ENCODE results near the gene NTM. TPM values are rescaled to one million over a fixed set of nuclear protein-coding genes. Genes with fewer than 3 reads are reported as not detected.

The NTM gene
- total and polyA plus RNA-seq, 4 experiments from 2014 or later = not detected

DNA sequence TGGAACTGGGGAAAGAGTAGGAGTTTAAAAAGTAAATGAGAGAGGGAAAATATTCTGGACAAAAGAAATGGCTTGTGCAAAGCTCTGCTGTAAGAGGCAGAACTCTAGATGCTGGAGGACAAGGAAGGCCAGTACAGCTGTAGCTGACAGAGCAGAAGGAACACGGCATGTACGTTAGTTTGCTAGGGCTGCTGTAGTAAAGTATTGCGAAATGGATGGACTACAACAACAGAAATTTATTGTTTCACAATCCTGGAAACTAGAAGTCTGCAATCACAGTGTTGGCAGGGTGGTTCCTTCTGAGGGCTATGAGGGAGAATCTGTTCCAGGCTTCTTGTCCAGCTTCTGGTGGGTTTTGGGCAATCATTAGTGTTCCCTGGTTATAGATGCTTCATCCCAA is 454.4 kb downstream of the NTM start:
- Histone ChIP-seq H3K36me3 (ENCODE audit: insufficient read depth, low read length) (no peaks in the 10 kb centered on the region), H3K27me3 (ENCODE audit: insufficient read depth, low read length) (no peaks in the 10 kb centered on the region), H3K4me1 (ENCODE audit: insufficient read depth, low read length) (no peaks in the 10 kb centered on the region), H3K4me3 (ENCODE audit: low read length in 2 of 2) (no peak overlapping the region), H3K27ac (ENCODE audit: low read depth, low read length) (no peak overlapping the region), H3K9me3 (ENCODE audit: control insufficient read depth in 1 of 2, low read length in 2 of 2) (no peaks in the 10 kb centered on the region)
- Mint-ChIP-seq H3K9me3 (peaks cover 0 to 2% (median 0%) of the 10 kb centered on the region in 8 donors), H3K4me3 (no peak overlapping the region), H3K4me1 (no peaks in the 10 kb centered on the region), H3K27me3 (peaks cover 0 to 2% of the 10 kb centered on the region in 2 donors), H3K36me3 (no peaks in the 10 kb centered on the region), H3K27ac (no peak overlapping the region)
- POLR2A ChIA-PET (ENCODE audit: partially characterized antibody) = no interaction called here
- CTCF ChIA-PET (ENCODE audit: partially characterized antibody) = no interaction called here
- no peak for DNase-seq
- intact Hi-C loops (cut with micrococcal nuclease) = no loop called here

DNA sequence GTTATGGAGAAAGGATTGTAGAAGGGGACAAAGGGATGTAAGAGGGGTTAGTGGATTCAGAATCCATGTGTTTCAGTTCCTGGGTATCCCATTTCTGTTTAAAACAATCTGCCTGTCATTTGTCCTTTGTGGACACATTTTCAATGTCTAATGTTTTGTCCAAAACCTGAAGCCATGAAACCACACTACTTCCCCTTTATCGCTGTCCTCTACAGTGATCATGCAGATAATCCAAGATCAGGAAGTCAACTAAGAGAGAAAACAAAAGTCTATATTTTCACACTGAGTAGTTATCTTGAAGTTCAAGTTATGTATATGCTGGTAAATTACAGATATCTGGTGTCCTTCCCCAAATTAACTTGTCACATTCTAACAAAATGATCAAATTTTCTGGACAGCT is 457.0 kb downstream of the NTM start:
- Mint-ChIP-seq H3K4me1 (no peaks in the 10 kb centered on the region), H3K9me3 (peaks cover 0 to 3% (median 0%) of the 10 kb centered on the region in 8 donors), H3K4me3 (no peak overlapping the region), H3K36me3 (no peaks in the 10 kb centered on the region), H3K27me3 (peaks cover 0 to 2% of the 10 kb centered on the region in 2 donors), H3K27ac (no peak overlapping the region)
- Histone ChIP-seq H3K27ac (ENCODE audit: low read depth, low read length) (no peak overlapping the region), H3K36me3 (ENCODE audit: insufficient read depth, low read length) (no peaks in the 10 kb centered on the region), H3K4me1 (ENCODE audit: insufficient read depth, low read length) (no peaks in the 10 kb centered on the region), H3K4me3 (ENCODE audit: low read length in 2 of 2) (no peak overlapping the region), H3K9me3 (ENCODE audit: control insufficient read depth in 1 of 2, low read length in 2 of 2) (no peaks in the 10 kb centered on the region), H3K27me3 (ENCODE audit: insufficient read depth, low read length) (no peaks in the 10 kb centered on the region)
- intact Hi-C loops (cut with micrococcal nuclease) = no loop called here
- DNase-seq = no peak
- ChIA-PET CTCF (ENCODE audit: partially characterized antibody) (no interaction called here), POLR2A (ENCODE audit: partially characterized antibody) (no interaction called here)

DNA sequence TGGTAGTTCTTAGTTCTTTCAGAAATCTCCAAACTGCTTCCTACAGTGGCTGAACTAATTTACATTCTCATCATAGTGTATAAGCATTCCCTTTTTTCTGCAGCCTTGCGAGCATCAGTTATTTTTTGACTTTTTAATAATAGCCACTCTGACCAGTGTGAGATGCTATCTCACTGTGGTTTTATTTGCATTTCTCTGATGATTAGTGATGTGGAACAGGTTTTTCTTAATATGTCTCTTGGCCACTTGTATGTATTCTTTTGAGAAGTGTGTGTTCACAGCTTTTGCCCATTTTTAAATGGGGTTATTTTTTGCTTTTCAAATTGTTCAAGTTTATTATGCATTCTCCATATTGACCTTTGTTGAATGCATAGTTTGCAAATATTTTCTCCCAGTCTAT is 459.3 kb downstream of the NTM start:
- no peak overlapping the region for H3K4me3 ChIP-seq (ENCODE audit: low read length in 2 of 2)
- Mint-ChIP-seq H3K4me1 (no peaks in the 10 kb centered on the region), H3K27me3 (no peaks in the 10 kb centered on the region), H3K36me3 (no peaks in the 10 kb centered on the region), H3K27ac (no peak overlapping the region), H3K4me3 (no peak overlapping the region), H3K9me3 (peaks cover 0 to 3% (median 0%) of the 10 kb centered on the region in 8 donors)
- H3K4me1 ChIP-seq (ENCODE audit: insufficient read depth, low read length) = no peaks in the 10 kb centered on the region
- CTCF ChIA-PET (ENCODE audit: partially characterized antibody) = no interaction called here
- no peaks in the 10 kb centered on the region for H3K27me3 ChIP-seq (ENCODE audit: insufficient read depth, low read length)
- DNase-seq = no peak
- H3K27ac ChIP-seq (ENCODE audit: low read depth, low read length) = no peak overlapping the region
- intact Hi-C loops (cut with micrococcal nuclease) = no loop called here
- POLR2A ChIA-PET (ENCODE audit: partially characterized antibody) = no interaction called here
- H3K36me3 ChIP-seq (ENCODE audit: insufficient read depth, low read length) = no peaks in the 10 kb centered on the region
- H3K9me3 ChIP-seq (ENCODE audit: control insufficient read depth in 1 of 2, low read length in 2 of 2) = no peaks in the 10 kb centered on the region

DNA sequence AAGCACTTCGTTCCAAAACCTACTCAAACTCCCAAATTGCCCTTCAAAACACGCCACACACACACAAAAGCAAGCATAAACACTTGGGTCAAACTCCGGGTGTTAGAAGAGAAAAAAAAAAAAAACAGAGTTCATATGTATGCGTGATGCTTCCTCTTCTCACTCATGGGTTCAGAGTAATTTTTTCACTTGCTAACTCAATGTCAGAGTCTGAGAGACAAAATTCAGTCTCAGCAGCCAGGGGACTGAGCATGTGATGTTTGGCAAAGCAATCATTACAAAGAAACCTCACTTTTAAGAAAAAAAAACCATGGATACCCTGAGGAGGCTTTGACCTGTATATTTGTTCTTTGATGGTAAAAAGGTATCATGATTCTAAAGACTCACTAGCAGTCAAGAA is 461.7 kb downstream of the NTM start:
- CTCF ChIA-PET (ENCODE audit: partially characterized antibody) = no interaction called here
- H3K27ac ChIP-seq (ENCODE audit: low read depth, low read length) = no peak overlapping the region
- H3K9me3 ChIP-seq (ENCODE audit: control insufficient read depth in 1 of 2, low read length in 2 of 2) = no peaks in the 10 kb centered on the region
- H3K9me3 Mint-ChIP-seq = peaks cover 0 to 3% (median 0%) of the 10 kb centered on the region in 8 donors
- no peaks in the 10 kb centered on the region for H3K27me3 Mint-ChIP-seq
- H3K36me3 Mint-ChIP-seq = no peaks in the 10 kb centered on the region
- POLR2A ChIA-PET (ENCODE audit: partially characterized antibody) = no interaction called here
- intact Hi-C loops (cut with micrococcal nuclease) = no loop called here
- H3K27me3 ChIP-seq (ENCODE audit: insufficient read depth, low read length) = no peaks in the 10 kb centered on the region
- H3K27ac Mint-ChIP-seq = no peak overlapping the region
- no peaks in the 10 kb centered on the region for H3K4me1 Mint-ChIP-seq
- H3K4me3 Mint-ChIP-seq = no peak overlapping the region
- H3K4me3 ChIP-seq (ENCODE audit: low read length in 2 of 2) = no peak overlapping the region
- no peak for DNase-seq
- H3K4me1 ChIP-seq (ENCODE audit: insufficient read depth, low read length) = no peaks in the 10 kb centered on the region
- no peaks in the 10 kb centered on the region for H3K36me3 ChIP-seq (ENCODE audit: insufficient read depth, low read length)

DNA sequence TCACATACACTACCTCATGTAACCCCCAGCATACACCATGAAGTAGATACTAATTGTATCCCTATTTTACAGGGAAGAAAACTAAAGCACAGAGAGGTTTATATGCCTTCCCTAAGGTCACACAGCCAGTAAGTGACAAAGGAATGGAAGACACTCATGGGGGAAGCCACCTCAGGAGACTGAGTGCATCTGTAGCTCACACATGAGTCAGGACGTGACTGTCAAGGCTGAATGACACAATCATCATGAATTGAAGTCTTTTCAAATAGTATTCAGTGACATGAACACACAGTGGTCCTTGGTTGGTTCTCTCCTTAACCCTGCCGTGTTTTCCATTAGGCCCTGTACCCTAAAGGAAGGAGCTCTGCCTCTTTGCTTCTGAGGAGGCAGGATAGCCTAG is 463.0 kb downstream of the NTM start:
- H3K4me1 Mint-ChIP-seq = no peaks in the 10 kb centered on the region
- no peaks in the 10 kb centered on the region for H3K27me3 Mint-ChIP-seq
- CTCF ChIA-PET (ENCODE audit: partially characterized antibody) = no interaction called here
- DNase-seq = no peak
- H3K4me3 Mint-ChIP-seq = no peak overlapping the region
- Histone ChIP-seq H3K27me3 (ENCODE audit: insufficient read depth, low read length) (no peaks in the 10 kb centered on the region), H3K4me1 (ENCODE audit: insufficient read depth, low read length) (no peaks in the 10 kb centered on the region), H3K27ac (ENCODE audit: low read depth, low read length) (no peak overlapping the region), H3K36me3 (ENCODE audit: insufficient read depth, low read length) (no peaks in the 10 kb centered on the region), H3K9me3 (ENCODE audit: control insufficient read depth in 1 of 2, low read length in 2 of 2) (no peaks in the 10 kb centered on the region), H3K4me3 (ENCODE audit: low read length in 2 of 2) (no peak overlapping the region)
- POLR2A ChIA-PET (ENCODE audit: partially characterized antibody) = no interaction called here
- H3K9me3 Mint-ChIP-seq = peaks cover 0 to 4% (median under 1%) of the 10 kb centered on the region in 8 donors
- H3K36me3 Mint-ChIP-seq = no peaks in the 10 kb centered on the region
- intact Hi-C loops (cut with micrococcal nuclease) = no loop called here
- no peak overlapping the region for H3K27ac Mint-ChIP-seq

DNA sequence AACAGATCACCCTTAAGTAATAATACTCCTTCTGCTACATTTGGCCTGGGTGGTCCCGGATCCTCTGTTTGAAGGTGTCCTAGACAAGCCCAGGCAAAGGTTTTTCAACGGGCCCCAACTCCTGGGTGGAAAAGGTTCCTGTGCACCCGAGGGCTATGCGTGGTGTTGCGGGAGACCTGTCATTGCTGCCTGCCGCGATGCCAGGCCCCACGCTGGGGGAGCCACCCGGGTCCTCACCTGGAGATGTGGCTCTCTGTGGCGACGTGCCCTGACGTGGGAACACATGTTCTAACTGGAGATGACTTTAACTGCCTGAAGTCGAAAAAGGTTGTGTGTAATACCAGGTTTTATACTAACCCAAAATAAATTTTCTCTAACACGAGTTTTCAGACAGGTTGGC is 467.1 kb downstream of the NTM start:
- intact Hi-C loops (cut with micrococcal nuclease) = no loop called here
- peaks cover 1 to 2% of the 10 kb centered on the region in 2 donors for H3K27me3 Mint-ChIP-seq
- no peaks in the 10 kb centered on the region for H3K36me3 ChIP-seq (ENCODE audit: insufficient read depth, low read length)
- H3K4me3 Mint-ChIP-seq = no peak overlapping the region
- DNase-seq = no peak
- H3K4me1 Mint-ChIP-seq = no peaks in the 10 kb centered on the region
- H3K27me3 ChIP-seq (ENCODE audit: insufficient read depth, low read length) = no peaks in the 10 kb centered on the region
- no peak overlapping the region for H3K4me3 ChIP-seq (ENCODE audit: low read length in 2 of 2)
- no peaks in the 10 kb centered on the region for H3K4me1 ChIP-seq (ENCODE audit: insufficient read depth, low read length)
- no peak overlapping the region for H3K27ac Mint-ChIP-seq
- H3K9me3 Mint-ChIP-seq = peaks cover 0 to 5% (median 4%) of the 10 kb centered on the region in 8 donors
- ChIA-PET POLR2A (ENCODE audit: partially characterized antibody) (no interaction called here), CTCF (ENCODE audit: partially characterized antibody) (no interaction called here)
- no peaks in the 10 kb centered on the region for H3K36me3 Mint-ChIP-seq
- H3K27ac ChIP-seq (ENCODE audit: low read depth, low read length) = no peak overlapping the region
- H3K9me3 ChIP-seq (ENCODE audit: control insufficient read depth in 1 of 2, low read length in 2 of 2) = no peaks in the 10 kb centered on the region

DNA sequence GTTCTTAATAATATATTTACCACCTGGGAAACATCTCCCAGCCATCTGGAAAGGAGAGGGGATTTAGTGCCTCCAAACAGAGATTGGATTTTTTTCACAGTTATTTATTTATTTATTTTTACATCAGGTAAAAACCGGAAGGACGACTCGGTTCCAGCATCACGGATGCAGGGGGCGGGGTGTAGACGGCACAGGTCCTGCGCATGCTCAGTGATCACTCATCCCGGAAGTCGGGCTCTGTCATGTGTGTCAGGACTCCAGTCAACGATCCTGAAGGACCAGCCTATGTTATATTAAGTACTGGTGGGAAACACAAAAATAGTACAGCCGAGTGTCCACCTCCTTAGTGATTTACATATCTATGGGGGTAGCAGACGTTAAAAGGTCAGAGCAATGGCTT is 467.6 kb downstream of the NTM start:
- Mint-ChIP-seq H3K36me3 (no peaks in the 10 kb centered on the region), H3K27me3 (peaks cover 1 to 2% of the 10 kb centered on the region in 2 donors), H3K27ac (no peak overlapping the region), H3K4me3 (no peak overlapping the region), H3K4me1 (no peaks in the 10 kb centered on the region), H3K9me3 (peaks cover 0 to 5% (median 4%) of the 10 kb centered on the region in 8 donors)
- Histone ChIP-seq H3K27me3 (ENCODE audit: insufficient read depth, low read length) (no peaks in the 10 kb centered on the region), H3K36me3 (ENCODE audit: insufficient read depth, low read length) (no peaks in the 10 kb centered on the region), H3K27ac (ENCODE audit: low read depth, low read length) (no peak overlapping the region), H3K4me3 (ENCODE audit: low read length in 2 of 2) (no peak overlapping the region), H3K4me1 (ENCODE audit: insufficient read depth, low read length) (no peaks in the 10 kb centered on the region), H3K9me3 (ENCODE audit: control insufficient read depth in 1 of 2, low read length in 2 of 2) (no peaks in the 10 kb centered on the region)
- ChIA-PET POLR2A (ENCODE audit: partially characterized antibody) (no interaction called here), CTCF (ENCODE audit: partially characterized antibody) (no interaction called here)
- no peak for DNase-seq
- intact Hi-C loops (cut with micrococcal nuclease) = no loop called here

DNA sequence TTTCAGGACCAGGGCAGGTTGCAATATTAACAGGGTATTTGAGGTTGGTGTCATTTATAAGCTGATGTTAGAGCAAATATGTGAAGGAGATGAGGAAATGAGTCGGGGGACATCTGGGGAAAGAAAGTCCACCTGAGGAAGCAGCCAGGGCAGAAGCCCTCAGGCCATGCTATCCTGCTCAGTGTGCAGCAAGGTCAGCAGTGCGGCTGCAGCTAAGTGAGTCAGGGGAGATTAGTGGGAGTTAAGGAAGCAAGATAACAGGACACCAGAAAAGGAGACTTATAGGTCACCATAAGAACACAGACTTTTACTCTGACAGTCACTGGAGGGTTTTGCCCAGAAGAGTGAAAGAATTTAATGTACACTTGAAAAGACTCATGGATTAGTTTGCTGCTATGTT is 468.9 kb downstream of the NTM start:
- peaks cover 1 to 2% of the 10 kb centered on the region in 2 donors for H3K27me3 Mint-ChIP-seq
- no peaks in the 10 kb centered on the region for H3K27me3 ChIP-seq (ENCODE audit: insufficient read depth, low read length)
- no peak overlapping the region for H3K4me3 Mint-ChIP-seq
- H3K27ac ChIP-seq (ENCODE audit: low read depth, low read length) = no peak overlapping the region
- no peaks in the 10 kb centered on the region for H3K9me3 ChIP-seq (ENCODE audit: control insufficient read depth in 1 of 2, low read length in 2 of 2)
- no peaks in the 10 kb centered on the region for H3K36me3 Mint-ChIP-seq
- intact Hi-C loops (cut with micrococcal nuclease) = no loop called here
- no peaks in the 10 kb centered on the region for H3K36me3 ChIP-seq (ENCODE audit: insufficient read depth, low read length)
- ChIA-PET CTCF (ENCODE audit: partially characterized antibody) (no interaction called here), POLR2A (ENCODE audit: partially characterized antibody) (no interaction called here)
- peaks cover 0 to 5% (median 3%) of the 10 kb centered on the region in 8 donors for H3K9me3 Mint-ChIP-seq
- H3K4me1 Mint-ChIP-seq = no peaks in the 10 kb centered on the region
- no peak overlapping the region for H3K27ac Mint-ChIP-seq
- no peak for DNase-seq
- no peaks in the 10 kb centered on the region for H3K4me1 ChIP-seq (ENCODE audit: insufficient read depth, low read length)
- H3K4me3 ChIP-seq (ENCODE audit: low read length in 2 of 2) = no peak overlapping the region

Data from CD4-positive, alpha-beta memory T cell (primary cell).